GM23248 (cell line): ENCODE measurements around the gene ALDH5A1.

Experiments used
- EZH2 ChIP-seq: fragments of 200-600 bp; sonication (generic); IDR thresholded peaks from 2 replicates; pipeline ENCODE4 v1.6.1; 2018; ENCODE audit warnings: antibody characterized with exemption, mild to moderate bottlenecking; ENCODE audit not compliant: insufficient read depth, poor library complexity, severe bottlenecking
- EZH2phosphoT487 ChIP-seq: fragments of 200-600 bp; sonication (generic); IDR thresholded peaks from 2 replicates; pipeline ENCODE4 v1.6.1; 2018; ENCODE audit warnings: antibody characterized with exemption, moderate library complexity, mild to moderate bottlenecking, low read depth; ENCODE audit not compliant: insufficient read depth

- TF ChIP-seq EZH2 (no peak), EZH2phosphoT487 (no peak)
Observed at GRCh38 chr6:24539416-24539815, 44.6 kb downstream of the ALDH5A1 start.
